Activated CD4-positive, alpha-beta T cell treated with anti-CD3 and anti-CD28 coated beads for 36 hours (primary cell): ENCODE data around the gene EIF2S3B. TPM values are rescaled to one million over a fixed set of nuclear protein-coding genes. Genes with fewer than 3 reads are reported as not detected.
A peak's percentile ranks its signal among the peaks of the same experiment; 100 is the strongest.

Experiments
- ATAC-seq: fragments of 200-7000 bp; cut with Tn5 transposase; one replicate; pipeline ENCODE4 v1.10.0; 2021; ENCODE audit warnings: mild to moderate bottlenecking, moderate library complexity
- CTCF ChIA-PET: fragments of 350-600 bp; sonication (Branson Sonifier 250); formaldehyde crosslinking; loops from one replicate; lab custom pipeline; 2021; ENCODE audit warnings: antibody characterized with exemption; lab: Charles Lee
- POLR2A ChIA-PET: fragments of 350-600 bp; sonication (Branson Sonifier 250); formaldehyde crosslinking; loops from one replicate; lab custom pipeline; 2021; ENCODE audit warnings: antibody characterized with exemption, inconsistent platforms; lab: Charles Lee
- DNase-seq: peaks from one replicate; pipeline ENCODE4 v3.0.0-alpha.2; 2020
- H3K27ac Mint-ChIP-seq: one replicate; pipeline ENCODE4 v1.8.0; 2021; ENCODE audit warnings: mixed read lengths
- H3K27me3 Mint-ChIP-seq: one replicate; pipeline ENCODE4 v1.8.0; 2021; ENCODE audit warnings: mixed read lengths
- H3K36me3 Mint-ChIP-seq: one replicate; pipeline ENCODE4 v1.8.0; 2021; ENCODE audit warnings: low read depth, mixed read lengths
- H3K4me1 Mint-ChIP-seq: one replicate; pipeline ENCODE4 v1.8.0; 2021; ENCODE audit warnings: mixed read lengths
- H3K4me3 Mint-ChIP-seq: one replicate; pipeline ENCODE4 v1.8.0; 2021; ENCODE audit warnings: mild to moderate bottlenecking, moderate library complexity, mixed read lengths
- H3K9me3 Mint-ChIP-seq: one replicate; pipeline ENCODE4 v1.8.0; 2021; ENCODE audit warnings: low read depth, mixed read lengths
- intact Hi-C, 2 experiments: fragments of 100-400 bp; cut with DNase I in 1 of 2; cut with micrococcal nuclease in 1 of 2; formaldehyde crosslinking; loops; one replicate each; pipeline versions ENCODE4 v1.14.2 to v1.15.1; 2022 to 2024; cut with DNase I, micrococcal nuclease
- total RNA-seq, 2 experiments: library from RNA; stranded (reverse); gene quantifications; one replicate each; pipeline ENCODE4 v1.2.3, GENCODE V29; 2021

Gene EIF2S3B
- total RNA-seq, 2 experiments from 2014 or later = 1.3 to 1.8 TPM

DNA sequence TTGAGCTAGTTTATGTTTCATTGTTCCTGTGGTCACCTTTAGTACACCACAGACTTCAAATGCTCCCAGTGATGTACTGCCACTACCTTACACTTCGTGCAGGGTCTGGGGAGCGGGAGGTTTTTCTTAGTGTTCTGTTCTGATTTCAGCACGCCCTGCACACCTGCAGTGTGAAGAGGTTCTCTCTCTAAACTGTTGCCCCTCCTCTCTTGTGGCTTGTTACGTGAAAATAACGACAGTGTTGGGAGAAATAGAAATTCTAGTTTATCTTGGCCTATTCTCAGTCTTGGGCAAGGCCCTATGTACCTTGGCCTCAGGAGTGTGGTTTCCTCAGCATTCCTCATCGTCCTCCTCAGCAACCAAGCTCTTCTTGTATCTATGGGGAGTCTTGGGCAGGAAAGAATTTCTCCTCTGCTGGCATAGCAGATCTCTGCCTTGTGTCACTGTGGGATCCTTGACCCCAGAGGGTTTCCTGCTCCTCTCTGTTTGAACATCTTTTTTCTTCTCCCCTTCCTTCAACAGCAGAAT, 48.6 kb downstream of the EIF2S3B start:
- no peaks in the 10 kb centered on the region for H3K9me3 Mint-ChIP-seq
- CTCF ChIA-PET = interaction anchor here (0.6 kb wide), 2 partner anchors 14 to 804 kb away, joined by 3 read pairs; no protein-coding TSS in a partner anchor
- no peak overlapping the region for H3K27ac Mint-ChIP-seq
- intact Hi-C loops = no loop called here
- DNase-seq (no peak), ATAC-seq (no peak)
- peaks cover 10% of the 10 kb centered on the region for H3K4me1 Mint-ChIP-seq
- H3K27me3 Mint-ChIP-seq = peaks cover 10% of the 10 kb centered on the region
- no peak overlapping the region for H3K4me3 Mint-ChIP-seq
- POLR2A ChIA-PET = no interaction called here
- no peaks in the 10 kb centered on the region for H3K36me3 Mint-ChIP-seq

DNA sequence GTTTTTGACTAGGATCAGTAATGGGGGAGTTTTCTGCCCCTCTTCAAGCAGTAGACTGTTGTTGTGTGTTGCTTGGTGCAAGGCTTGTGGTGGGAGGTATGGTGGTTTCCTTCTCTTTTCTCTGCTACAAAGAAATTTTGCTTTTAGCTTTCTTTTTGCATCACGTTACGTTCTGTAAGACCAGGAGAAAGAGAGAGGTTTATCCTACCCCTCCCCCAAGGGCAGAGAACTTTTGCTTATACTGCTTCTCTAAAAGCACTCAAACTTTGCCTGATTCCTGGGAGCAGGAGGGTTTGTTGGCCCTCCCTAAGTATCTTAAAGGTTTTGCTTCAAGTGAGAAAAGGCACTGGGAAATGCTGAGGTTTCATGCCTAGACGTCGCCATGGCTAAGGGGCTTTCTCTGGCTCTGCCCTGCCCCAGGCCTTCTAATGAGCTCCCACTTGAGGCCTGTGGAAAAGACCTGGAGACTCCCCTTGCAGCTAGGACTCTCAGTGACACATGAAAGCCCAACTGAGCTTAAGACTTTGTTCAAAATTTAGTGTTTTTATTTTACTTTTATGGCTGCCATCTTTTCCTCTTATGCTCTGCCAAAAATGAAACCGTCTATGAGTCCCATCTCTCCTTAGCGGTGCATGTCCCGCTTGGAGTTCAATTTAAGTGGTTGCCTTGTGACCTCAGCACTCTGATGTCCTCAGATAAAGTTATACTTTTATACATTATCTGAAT, 49.2 kb downstream of the EIF2S3B start:
- peaks cover 12% of the 10 kb centered on the region for H3K4me1 Mint-ChIP-seq
- CTCF ChIA-PET = interaction anchor here (0.6 kb wide), 1 partner anchor 1632 kb away, joined by 4 read pairs; no protein-coding TSS in a partner anchor
- peaks cover 8% of the 10 kb centered on the region for H3K27me3 Mint-ChIP-seq
- intact Hi-C loops = no loop called here
- DNase-seq = no peak
- H3K4me3 Mint-ChIP-seq = peak overlapping the region; percentile 19
- H3K27ac Mint-ChIP-seq = no peak overlapping the region
- no peak for ATAC-seq
- POLR2A ChIA-PET = no interaction called here
- H3K36me3 Mint-ChIP-seq = no peaks in the 10 kb centered on the region
- no peaks in the 10 kb centered on the region for H3K9me3 Mint-ChIP-seq

GRCh38 chr12:10557329-10557728, 51.6 kb downstream of the EIF2S3B start:
- intact Hi-C loops = no loop called here
- no peaks in the 10 kb centered on the region for H3K9me3 Mint-ChIP-seq
- ATAC-seq = no peak
- H3K36me3 Mint-ChIP-seq = no peaks in the 10 kb centered on the region
- no peak overlapping the region for H3K27ac Mint-ChIP-seq
- H3K4me3 Mint-ChIP-seq = no peak overlapping the region
- no peak for DNase-seq
- ChIA-PET CTCF (interaction anchor here (0.6 kb wide), 1 partner anchor 196 kb away, joined by 4 read pairs; no protein-coding TSS in a partner anchor), POLR2A (no interaction called here)
- peaks cover 12% of the 10 kb centered on the region for H3K4me1 Mint-ChIP-seq
- H3K27me3 Mint-ChIP-seq = peaks cover 11% of the 10 kb centered on the region

DNA sequence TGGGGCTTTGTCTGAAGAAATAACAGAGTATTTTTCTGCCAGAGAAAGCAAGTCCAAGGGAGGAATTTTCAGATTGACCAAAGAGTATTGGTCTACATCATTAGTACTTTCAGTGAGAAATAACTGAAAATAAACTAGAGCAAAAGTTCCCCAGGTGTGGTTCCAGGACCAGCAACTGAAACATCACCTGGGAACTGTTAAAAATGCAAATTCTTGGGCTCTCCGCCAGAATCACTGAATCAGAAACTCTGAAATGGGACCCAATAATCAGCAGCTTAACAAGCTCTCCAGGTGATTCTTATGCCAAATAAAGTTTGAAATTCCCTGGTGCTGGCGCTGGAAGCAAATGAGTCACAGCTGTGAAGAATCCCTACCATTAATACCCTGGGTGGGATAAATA, 52.1 kb downstream of the EIF2S3B start:
- ChIA-PET POLR2A (no interaction called here), CTCF (interaction anchor here (0.6 kb wide), 1 partner anchor 197 kb away, joined by 4 read pairs; no protein-coding TSS in a partner anchor)
- no peaks in the 10 kb centered on the region for H3K36me3 Mint-ChIP-seq
- no peaks in the 10 kb centered on the region for H3K9me3 Mint-ChIP-seq
- peaks cover 11% of the 10 kb centered on the region for H3K27me3 Mint-ChIP-seq
- DNase-seq (no peak), ATAC-seq (no peak)
- intact Hi-C loops = no loop called here
- no peak overlapping the region for H3K27ac Mint-ChIP-seq
- H3K4me1 Mint-ChIP-seq = peaks cover 12% of the 10 kb centered on the region
- H3K4me3 Mint-ChIP-seq = no peak overlapping the region

Other genes with a start within 250 kb of the EIF2S3B start
- under 1 TPM; 0.05 to 0.28 TPM for gene KLRD1, start 198.0 kb upstream of the EIF2S3B start, total RNA-seq
- gene KLRK1, start 115.8 kb upstream of the EIF2S3B start, total RNA-seq = not detected
- gene KLRC4, start 96.1 kb upstream of the EIF2S3B start, total RNA-seq = not detected
- not detected for gene KLRC3, start 85.3 kb upstream of the EIF2S3B start, total RNA-seq
- not detected for gene KLRC2, start 69.9 kb upstream of the EIF2S3B start, total RNA-seq
- gene KLRC1, start 52.5 kb upstream of the EIF2S3B start, total RNA-seq = under 1 TPM in 1 of 2 experiments, not detected in 1; 0.21 TPM
- 10 to 100 TPM; 66.3 to 89.3 TPM for gene MAGOHB, start 107.7 kb downstream of the EIF2S3B start, total RNA-seq
- not detected for gene STYK1, start 168.2 kb downstream of the EIF2S3B start, total RNA-seq
- 100 to 1,000 TPM; 157 to 175 TPM for gene YBX3, start 217.4 kb downstream of the EIF2S3B start, total RNA-seq